Retinal pigment epithelial cell (primary cell): ENCODE data around the gene GOLGA6L7.
A peak's percentile ranks its signal among the peaks of the same experiment; 100 is the strongest.

Source experiments
- DNase-seq: peaks from one replicate; pipeline ENCODE4 v3.0.0-alpha.2; 2010; ENCODE audit warnings: low read depth
- H3K4me3 ChIP-seq: 2 replicates; pipeline ENCODE4 v1.5.1; 2011; ENCODE audit warnings: mild to moderate bottlenecking, low read length, control low read depth, moderate library complexity
- TF ChIP-seq, protein P1 (sequence below): conservative IDR thresholded peaks from 2 replicates; pipeline ENCODE4 v1.5.1; 2011; ENCODE audit warnings: low read depth, low read length, control low read depth, inconsistent platforms

GOLGA6L7 gene

DNA sequence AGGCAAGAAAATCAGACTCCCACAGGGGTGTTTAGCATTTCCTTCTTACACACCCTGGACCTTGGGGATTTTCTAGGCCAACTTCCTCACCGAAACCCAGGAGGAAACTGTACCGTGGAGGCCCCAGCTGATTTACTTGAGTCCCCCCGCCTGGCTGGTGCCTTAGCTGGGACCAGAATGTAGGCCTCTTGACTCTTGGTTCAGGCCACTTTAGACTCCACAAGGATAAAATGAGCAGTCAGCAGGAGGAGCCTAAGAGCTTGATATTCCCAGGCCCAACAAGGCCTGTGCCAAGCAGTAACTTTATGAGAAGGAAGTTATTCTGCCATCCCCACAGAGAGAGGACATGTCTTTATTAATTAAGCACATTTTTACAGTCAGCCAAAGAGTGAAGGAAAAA, 32.7 kb upstream of the GOLGA6L7 start:
- no peak overlapping the region for H3K4me3 ChIP-seq
- no peak for DNase-seq
- TF ChIP-seq, protein P1, sequence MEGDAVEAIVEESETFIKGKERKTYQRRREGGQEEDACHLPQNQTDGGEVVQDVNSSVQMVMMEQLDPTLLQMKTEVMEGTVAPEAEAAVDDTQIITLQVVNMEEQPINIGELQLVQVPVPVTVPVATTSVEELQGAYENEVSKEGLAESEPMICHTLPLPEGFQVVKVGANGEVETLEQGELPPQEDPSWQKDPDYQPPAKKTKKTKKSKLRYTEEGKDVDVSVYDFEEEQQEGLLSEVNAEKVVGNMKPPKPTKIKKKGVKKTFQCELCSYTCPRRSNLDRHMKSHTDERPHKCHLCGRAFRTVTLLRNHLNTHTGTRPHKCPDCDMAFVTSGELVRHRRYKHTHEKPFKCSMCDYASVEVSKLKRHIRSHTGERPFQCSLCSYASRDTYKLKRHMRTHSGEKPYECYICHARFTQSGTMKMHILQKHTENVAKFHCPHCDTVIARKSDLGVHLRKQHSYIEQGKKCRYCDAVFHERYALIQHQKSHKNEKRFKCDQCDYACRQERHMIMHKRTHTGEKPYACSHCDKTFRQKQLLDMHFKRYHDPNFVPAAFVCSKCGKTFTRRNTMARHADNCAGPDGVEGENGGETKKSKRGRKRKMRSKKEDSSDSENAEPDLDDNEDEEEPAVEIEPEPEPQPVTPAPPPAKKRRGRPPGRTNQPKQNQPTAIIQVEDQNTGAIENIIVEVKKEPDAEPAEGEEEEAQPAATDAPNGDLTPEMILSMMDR, result peak; percentile 34

DNA sequence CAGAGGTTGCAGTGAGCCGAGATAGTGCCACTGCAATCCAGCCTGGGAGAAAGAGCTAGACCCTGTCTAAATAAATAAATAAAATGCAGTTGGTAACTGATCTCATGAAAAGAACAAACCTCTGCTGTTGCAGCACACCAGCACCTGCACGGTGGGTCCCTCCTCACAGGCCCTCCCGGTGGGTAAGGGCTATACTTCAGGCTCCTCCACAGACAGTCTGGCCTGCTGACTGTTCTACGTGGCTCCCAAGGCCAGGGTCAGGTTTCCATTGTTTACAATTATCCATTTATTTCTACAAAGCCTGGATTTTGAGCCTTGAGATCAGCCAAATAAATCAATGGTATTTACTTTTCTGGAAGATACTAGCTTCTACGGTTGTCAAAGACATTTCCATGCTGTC, 32.2 kb upstream of the GOLGA6L7 start:
- DNase-seq, result no peak
- no peak overlapping the region for H3K4me3 ChIP-seq
- TF ChIP-seq, protein P1, result no peak

DNA sequence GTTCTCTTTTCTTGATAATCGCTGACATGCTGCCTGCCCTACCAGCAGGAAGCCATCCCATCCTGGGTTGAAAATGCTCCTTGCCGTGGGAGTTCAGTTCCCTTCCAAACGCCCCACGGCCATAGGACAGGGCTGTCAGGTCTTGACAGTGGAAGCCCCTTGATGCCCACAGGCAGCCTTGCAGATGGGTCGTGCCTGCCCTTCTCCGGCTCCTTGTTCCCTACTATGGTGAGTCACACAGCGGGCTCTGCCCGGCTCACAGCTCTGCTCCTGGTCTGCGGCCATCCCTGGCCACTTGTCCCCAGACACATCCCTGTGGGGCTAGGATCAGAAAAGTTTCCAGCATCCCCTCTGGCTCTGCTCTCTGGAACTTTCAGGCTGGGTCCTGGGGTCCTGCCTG, 31.1 kb upstream of the GOLGA6L7 start:
- no peak overlapping the region for H3K4me3 ChIP-seq
- TF ChIP-seq, protein P1, result no peak
- DNase-seq, result no peak

DNA sequence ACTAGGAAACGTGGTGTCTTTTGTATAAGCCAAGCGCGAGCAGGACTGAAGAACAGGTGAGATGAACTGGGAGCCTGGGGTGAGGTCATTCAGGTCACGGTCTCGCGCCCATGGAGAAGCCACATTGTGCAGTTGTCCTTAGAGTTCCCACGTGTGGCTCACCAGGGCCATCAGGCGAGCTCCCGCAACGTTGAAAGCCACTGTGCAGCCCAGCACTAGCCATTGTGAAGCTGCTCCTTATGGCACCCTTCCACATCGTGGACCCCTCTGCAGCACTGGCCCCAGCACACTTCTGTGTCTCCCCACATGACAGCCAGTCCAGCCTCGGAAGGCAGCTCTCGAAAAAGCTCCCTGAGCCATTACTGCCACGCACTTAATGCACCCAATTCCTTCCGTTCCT, 29.8 kb upstream of the GOLGA6L7 start:
- TF ChIP-seq, protein P1, result no peak
- no peak for DNase-seq
- no peak overlapping the region for H3K4me3 ChIP-seq

DNA sequence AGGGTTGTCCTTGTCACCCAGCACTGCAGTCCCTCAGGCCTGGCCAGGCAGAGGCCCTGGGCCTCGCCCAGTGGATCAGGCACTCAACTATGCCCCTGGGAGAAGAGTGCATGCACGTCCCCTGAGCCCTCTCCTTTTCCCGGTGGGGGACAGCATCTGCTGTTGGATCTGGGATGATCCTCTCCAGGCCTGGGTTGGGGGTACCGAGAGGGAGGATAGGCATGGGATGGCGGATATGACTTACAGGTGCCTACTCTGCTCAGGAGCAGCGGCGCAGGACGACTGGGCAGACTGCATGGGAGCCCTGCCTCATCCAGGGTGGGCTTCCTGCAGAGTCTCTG, 28.4 kb upstream of the GOLGA6L7 start:
- no peak for DNase-seq
- TF ChIP-seq, protein P1, result no peak
- H3K4me3 ChIP-seq, result no peak overlapping the region

DNA sequence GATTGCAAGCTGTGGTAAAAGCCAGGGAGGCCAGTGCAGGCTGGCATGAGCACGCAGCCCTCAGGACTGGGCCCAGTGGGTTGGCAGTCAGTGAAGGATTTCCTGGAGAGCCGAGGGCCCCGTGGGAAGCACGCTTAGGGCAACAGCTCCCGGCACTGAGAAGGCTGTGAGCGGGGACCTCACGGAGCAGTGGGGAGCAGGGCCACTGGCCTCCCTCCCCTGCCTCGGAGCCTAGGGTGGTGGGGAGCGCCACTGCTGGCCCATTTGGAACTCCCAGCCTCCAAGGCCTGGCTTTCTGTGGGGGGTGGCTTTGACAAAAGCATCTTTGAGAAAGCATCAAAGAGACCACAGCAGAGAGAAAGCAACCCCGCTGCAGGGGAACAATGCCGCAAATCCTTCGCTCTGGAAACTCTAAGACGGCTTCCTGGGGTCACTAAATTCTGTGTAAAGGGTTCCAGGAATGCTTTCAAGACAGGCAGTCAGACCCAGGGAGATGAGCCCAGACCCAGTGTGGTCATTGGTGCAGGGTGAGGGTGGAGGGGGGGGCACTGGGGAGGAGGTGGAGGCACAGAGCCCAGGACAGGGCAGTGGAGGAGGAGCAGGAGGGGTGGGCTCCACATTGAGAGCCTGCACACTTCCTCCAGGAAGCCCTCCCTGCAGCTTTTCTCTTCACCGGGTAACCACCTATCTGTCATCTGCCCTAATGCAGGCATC, 27.8 kb upstream of the GOLGA6L7 start:
- no peak overlapping the region for H3K4me3 ChIP-seq
- no peak for DNase-seq
- TF ChIP-seq, protein P1, result no peak

DNA sequence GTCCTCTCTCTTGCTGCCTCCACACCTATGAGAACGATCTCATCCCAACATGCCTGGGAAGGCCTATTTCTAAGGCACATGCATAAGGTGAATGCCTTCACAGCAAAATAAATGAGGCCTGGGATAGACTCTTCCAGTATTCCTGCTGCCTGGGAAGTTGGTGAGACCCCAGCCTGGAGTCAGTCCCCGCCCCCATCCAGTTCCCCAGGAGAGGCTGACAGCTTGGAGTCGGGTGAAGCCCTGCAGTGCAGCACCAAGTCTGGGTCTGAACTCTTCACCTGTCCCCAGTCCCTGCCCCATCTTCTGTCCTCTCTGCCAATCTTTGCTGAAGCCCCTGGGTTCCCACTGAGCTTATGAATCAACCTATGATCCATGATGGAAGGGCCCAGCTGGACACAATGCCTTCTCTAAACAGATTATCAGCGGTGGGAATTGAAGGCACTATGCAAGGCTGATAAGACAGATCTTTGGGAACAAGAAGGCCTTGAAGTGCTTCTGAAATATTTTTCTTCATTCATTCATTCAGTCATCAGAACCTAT, 27.1 kb upstream of the GOLGA6L7 start:
- TF ChIP-seq, protein P1, result no peak
- no peak for DNase-seq
- H3K4me3 ChIP-seq, result no peak overlapping the region
